Loucy (cell line): Measurements from ENCODE around the gene SPI1.

Experiments used
- H2AFZ ChIP-seq: fragments of 200-600 bp; sonication (generic); 2 replicates; pipeline ENCODE4 v1.6.0; 2016; ENCODE audit warnings: antibody characterized with exemption, mild to moderate bottlenecking, low read length, moderate library complexity
- H3F3A ChIP-seq: fragments of 200-600 bp; 2 replicates; pipeline ENCODE4 v1.6.0; 2016; ENCODE audit warnings: antibody characterized with exemption, low read depth, mild to moderate bottlenecking
- H3K27me3 ChIP-seq: fragments of 200-600 bp; sonication (generic); 2 replicates; pipeline ENCODE4 v1.6.1; 2014; ENCODE audit warnings: low read length, mild to moderate bottlenecking; ENCODE audit not compliant: insufficient read depth, poor library complexity, severe bottlenecking
- H3K36me3 ChIP-seq: fragments of 200-600 bp; sonication (generic); 2 replicates; pipeline ENCODE4 v1.6.1; 2016; ENCODE audit warnings: low read length; ENCODE audit not compliant: insufficient read depth
- H3K4me1 ChIP-seq: fragments of 200-600 bp; sonication (generic); 2 replicates; pipeline ENCODE4 v1.5.1; 2014; ENCODE audit warnings: low read length, mild to moderate bottlenecking; ENCODE audit not compliant: insufficient read depth, poor library complexity, severe bottlenecking
- H3K4me2 ChIP-seq: fragments of 200-600 bp; sonication (generic); 2 replicates; pipeline ENCODE4 v1.6.0; 2014; ENCODE audit warnings: antibody characterized with exemption, low read length, low read depth, mild to moderate bottlenecking; ENCODE audit not compliant: poor library complexity, severe bottlenecking
- H3K4me3 ChIP-seq: fragments of 200-600 bp; sonication (generic); 2 replicates; pipeline ENCODE4 v1.5.1; 2014; ENCODE audit warnings: low read length, mild to moderate bottlenecking, mixed read lengths; ENCODE audit not compliant: poor library complexity, severe bottlenecking
- H3K79me2 ChIP-seq: fragments of 200-600 bp; sonication (generic); 2 replicates; pipeline ENCODE4 v1.6.1; 2014; ENCODE audit warnings: low read length; ENCODE audit not compliant: insufficient read depth
- H3K9ac ChIP-seq: fragments of 200-600 bp; sonication (generic); 2 replicates; pipeline ENCODE4 v1.6.0; 2014; ENCODE audit warnings: mild to moderate bottlenecking, low read depth, low read length, moderate library complexity; ENCODE audit not compliant: poor library complexity, severe bottlenecking
- H3K9me2 ChIP-seq: fragments of 200-600 bp; sonication (generic); replicated peaks from 2 replicates; pipeline ENCODE4 v1.6.1; 2016; ENCODE audit warnings: low read depth, low read length, mixed read lengths
- H3K9me3 ChIP-seq: fragments of 200-600 bp; sonication (generic); 2 replicates; pipeline ENCODE4 v1.6.1; 2014; ENCODE audit warnings: mild to moderate bottlenecking, antibody characterized with exemption, low read length, low read depth; ENCODE audit not compliant: insufficient read depth
- H4K20me1 ChIP-seq: fragments of 200-600 bp; sonication (generic); 2 replicates; pipeline ENCODE4 v1.6.0; 2014; ENCODE audit warnings: antibody characterized with exemption, low read length, mild to moderate bottlenecking; ENCODE audit not compliant: insufficient read depth, poor library complexity, severe bottlenecking
- CTCF ChIP-seq: fragments of 200-600 bp; sonication (generic); conservative IDR thresholded peaks from 2 replicates; pipeline ENCODE4 v1.5.1; 2014; ENCODE audit warnings: mild to moderate bottlenecking, antibody characterized with exemption, low read length
- EZH2phosphoT487 ChIP-seq: fragments of 200-600 bp; IDR thresholded peaks from 2 replicates; pipeline ENCODE4 v1.6.1; 2018; ENCODE audit warnings: antibody characterized with exemption, mild to moderate bottlenecking, moderate library complexity, borderline replicate concordance

SPI1 gene

GRCh38 chr11:47377571-47378009 is 757 bp downstream of the SPI1 start:
- H3K4me3 ChIP-seq: no peak overlapping the region
- peak overlapping the region; percentile 28 for H3K9ac ChIP-seq
- no peak overlapping the region for H2AFZ ChIP-seq

GRCh38 chr11:47376525-47377371 is 1.6 kb downstream of the SPI1 start:
- Histone ChIP-seq H3K4me2 (no peak overlapping the region), H3K9me3 (no peaks in the 10 kb centered on the region), H3K9me2 (no peaks in the 10 kb centered on the region; the same call in 1 of the 2 replicates), H3K36me3 (no peaks in the 10 kb centered on the region), H2AFZ (no peak overlapping the region), H3K27me3 (no peaks in the 10 kb centered on the region), H3K4me3 (no peak overlapping the region), H3K9ac (no peak overlapping the region), H4K20me1 (no peaks in the 10 kb centered on the region), H3K4me1 (peaks cover 22% of the 10 kb centered on the region), H3F3A (no peaks in the 10 kb centered on the region), H3K79me2 (no peaks in the 10 kb centered on the region)
- TF ChIP-seq EZH2phosphoT487 (no peak), CTCF (no peak)

More at GRCh38 chr11:47377571-47378009, 757 bp downstream of the SPI1 start:
- H3K79me2 ChIP-seq: no peaks in the 10 kb centered on the region
- no peaks in the 10 kb centered on the region; the same call in 1 of the 2 replicates for H3K9me2 ChIP-seq
- H4K20me1 ChIP-seq: no peaks in the 10 kb centered on the region
- no peaks in the 10 kb centered on the region for H3K9me3 ChIP-seq
- H3K4me2 ChIP-seq: no peak overlapping the region
- H3K4me1 ChIP-seq: peaks cover 22% of the 10 kb centered on the region
- no peaks in the 10 kb centered on the region for H3K27me3 ChIP-seq
- no peak for TF ChIP-seq EZH2phosphoT487
- no peak for TF ChIP-seq CTCF
- H3K36me3 ChIP-seq: no peaks in the 10 kb centered on the region
- H3F3A ChIP-seq: no peaks in the 10 kb centered on the region

GRCh38 chr11:47376107-47376524 is 2.2 kb downstream of the SPI1 start:
- Histone ChIP-seq H3F3A (no peaks in the 10 kb centered on the region), H3K4me2 (no peak overlapping the region), H3K79me2 (no peaks in the 10 kb centered on the region), H3K4me3 (no peak overlapping the region), H3K27me3 (no peaks in the 10 kb centered on the region), H3K36me3 (no peaks in the 10 kb centered on the region), H3K9ac (no peak overlapping the region), H3K9me3 (no peaks in the 10 kb centered on the region), H3K4me1 (peaks cover 22% of the 10 kb centered on the region), H4K20me1 (no peaks in the 10 kb centered on the region), H2AFZ (no peak overlapping the region), H3K9me2 (no peaks in the 10 kb centered on the region; the same call in 1 of the 2 replicates)
- no peak for TF ChIP-seq CTCF
- TF ChIP-seq EZH2phosphoT487: no peak
